Activated CD8-positive, alpha-beta T cell treated with anti-CD3 and anti-CD28 coated beads, Interleukin-2, amount 10 ng/mL, durations not matched to agents 7 days and 5 days (primary cell): ENCODE measurements around the gene C3AR1. TPM values are rescaled to one million over a fixed set of nuclear protein-coding genes. Genes with fewer than 3 reads are reported as not detected.

Source experiments
- ATAC-seq: fragments of 150-1000 bp; cut with Tn5 transposase; one replicate; pipeline ENCODE4 v1.10.0; 2021; ENCODE audit warnings: moderate library complexity
- CTCF ChIA-PET: fragments of 350-600 bp; sonication (Branson Sonifier 250); formaldehyde crosslinking; loops from one replicate; lab custom pipeline; 2021; ENCODE audit warnings: antibody characterized with exemption; lab: Charles Lee
- POLR2A ChIA-PET: fragments of 350-600 bp; sonication (Branson Sonifier 250); formaldehyde crosslinking; loops from one replicate; lab custom pipeline; 2021; ENCODE audit warnings: antibody characterized with exemption; lab: Charles Lee
- DNase-seq: peaks from one replicate; pipeline ENCODE4 v3.0.0-alpha.2; 2020
- H3K27ac Mint-ChIP-seq: one replicate; pipeline ENCODE4 v1.8.0; 2021; ENCODE audit warnings: mild to moderate bottlenecking, mixed read lengths
- H3K27me3 Mint-ChIP-seq: one replicate; pipeline ENCODE4 v1.8.0; 2021; ENCODE audit warnings: low read depth, mixed read lengths
- H3K36me3 Mint-ChIP-seq: one replicate; pipeline ENCODE4 v1.8.0; 2021; ENCODE audit warnings: low read depth, mixed read lengths
- H3K4me1 Mint-ChIP-seq: one replicate; pipeline ENCODE4 v1.8.0; 2021; ENCODE audit warnings: low read depth, mixed read lengths
- H3K4me3 Mint-ChIP-seq: one replicate; pipeline ENCODE4 v1.8.0; 2021; ENCODE audit warnings: mild to moderate bottlenecking, mixed read lengths
- H3K9me3 Mint-ChIP-seq: one replicate; pipeline ENCODE4 v1.8.0; 2022; ENCODE audit warnings: mixed read lengths; ENCODE audit not compliant: insufficient read depth
- total RNA-seq, 2 experiments: library from RNA; stranded (reverse); gene quantifications; one replicate each; pipeline ENCODE4 v1.2.3, GENCODE V29; 2021

The C3AR1 gene
- total RNA-seq, 2 experiments from 2014 or later = 8.8 to 9.1 TPM

DNA sequence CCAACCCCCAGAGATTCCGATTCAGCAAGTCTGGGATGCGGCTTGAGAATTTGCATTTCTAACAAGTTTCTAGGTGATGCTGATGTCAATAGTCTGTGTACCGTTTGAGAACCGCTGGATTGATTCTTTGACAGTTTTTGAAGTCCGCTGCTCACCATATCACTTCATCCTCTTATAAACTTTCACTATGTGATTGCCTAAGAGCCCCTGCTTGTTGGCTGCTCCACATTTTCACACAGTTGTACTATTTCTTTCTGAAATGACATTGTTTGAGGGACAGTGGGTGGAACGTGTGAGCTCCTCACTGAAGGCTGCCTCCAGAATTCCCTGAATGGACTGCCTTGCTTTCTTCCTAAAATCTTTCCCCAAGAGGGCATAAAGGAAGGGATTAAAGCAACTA, 7.7 kb downstream of the C3AR1 start:
- CTCF ChIA-PET = interaction anchor here (1.0 to 1.9 kb wide), 3 partner anchors 12 to 51 kb away, joined by 4 to 7 read pairs (median 6); no protein-coding TSS in a partner anchor
- POLR2A ChIA-PET = no interaction called here
- Mint-ChIP-seq H3K36me3 (peaks cover 31% of the 10 kb centered on the region), H3K4me1 (no peaks in the 10 kb centered on the region), H3K9me3 (no peaks in the 10 kb centered on the region), H3K27ac (no peak overlapping the region), H3K27me3 (no peaks in the 10 kb centered on the region), H3K4me3 (no peak overlapping the region)
- ATAC-seq (no peak), DNase-seq (no peak)

DNA sequence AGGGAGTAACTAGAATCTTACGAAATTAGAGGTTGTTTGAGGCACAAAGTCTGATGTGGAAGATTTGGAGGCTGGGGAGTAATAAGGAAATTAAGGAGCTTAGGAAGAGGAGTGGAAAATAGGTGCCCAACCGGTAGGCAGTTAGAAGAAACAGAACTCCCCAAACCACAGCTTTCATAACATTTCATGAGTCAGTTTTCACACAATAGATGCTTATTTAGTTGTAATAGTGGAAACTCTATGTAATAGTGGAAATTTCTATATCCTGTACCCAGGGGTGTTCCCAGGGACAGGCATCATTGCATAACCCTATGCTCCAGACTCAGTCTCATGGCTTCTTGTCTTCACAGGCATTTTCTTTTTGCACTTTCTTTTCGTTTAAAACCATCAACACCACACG, 8.3 kb downstream of the C3AR1 start:
- Mint-ChIP-seq H3K9me3 (no peaks in the 10 kb centered on the region), H3K27ac (no peak overlapping the region), H3K27me3 (no peaks in the 10 kb centered on the region), H3K4me3 (no peak overlapping the region), H3K36me3 (peaks cover 28% of the 10 kb centered on the region), H3K4me1 (no peaks in the 10 kb centered on the region)
- ATAC-seq = no peak
- POLR2A ChIA-PET = no interaction called here
- CTCF ChIA-PET = interaction anchor here (0.9 to 1.9 kb wide), 4 partner anchors 12 to 51 kb away, joined by 3 to 7 read pairs (median 5); no protein-coding TSS in a partner anchor
- DNase-seq = no peak

DNA sequence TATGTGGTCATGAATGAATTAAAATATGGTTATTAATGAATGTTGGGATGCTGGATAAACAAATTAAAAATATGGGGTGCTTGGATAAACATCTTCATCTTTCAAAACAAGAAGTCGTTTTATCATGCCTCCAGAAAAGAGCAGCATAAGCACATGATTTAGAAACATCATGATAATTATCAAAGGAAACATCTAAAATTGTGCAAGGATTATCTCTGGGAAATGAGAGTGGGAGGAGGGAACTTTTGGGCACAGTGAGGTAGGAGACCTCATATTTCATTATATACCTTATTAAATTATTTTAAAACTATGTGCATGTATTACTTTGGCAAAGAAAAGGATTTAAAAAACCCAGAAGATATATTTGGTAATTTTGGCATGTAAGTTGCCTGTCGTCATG, 8.9 kb downstream of the C3AR1 start:
- ChIA-PET POLR2A (no interaction called here), CTCF (interaction anchor here (0.9 to 2.3 kb wide), 2 partner anchors 16 to 21 kb away, joined by 3 to 7 read pairs; no protein-coding TSS in a partner anchor)
- H3K4me3 Mint-ChIP-seq = no peak overlapping the region
- no peaks in the 10 kb centered on the region for H3K9me3 Mint-ChIP-seq
- H3K27ac Mint-ChIP-seq = no peak overlapping the region
- peaks cover 33% of the 10 kb centered on the region for H3K36me3 Mint-ChIP-seq
- H3K27me3 Mint-ChIP-seq = no peaks in the 10 kb centered on the region
- DNase-seq = no peak
- ATAC-seq = no peak
- H3K4me1 Mint-ChIP-seq = no peaks in the 10 kb centered on the region

- Mint-ChIP-seq H3K4me1 (no peaks in the 10 kb centered on the region), H3K27me3 (no peaks in the 10 kb centered on the region), H3K4me3 (no peak overlapping the region), H3K9me3 (no peaks in the 10 kb centered on the region), H3K36me3 (peaks cover 39% of the 10 kb centered on the region), H3K27ac (no peak overlapping the region)
- ChIA-PET POLR2A (no interaction called here), CTCF (interaction anchor here (1.4 to 2.0 kb wide), 2 partner anchors 10 to 23 kb away, joined by 3 to 8 read pairs; no protein-coding TSS in a partner anchor)
- DNase-seq (no peak), ATAC-seq (no peak)
Measured at GRCh38 chr12:8054816-8055215, 11.3 kb downstream of the C3AR1 start.

- ATAC-seq (no peak), DNase-seq (no peak)
- no peaks in the 10 kb centered on the region for H3K4me1 Mint-ChIP-seq
- H3K27ac Mint-ChIP-seq = no peak overlapping the region
- no peaks in the 10 kb centered on the region for H3K27me3 Mint-ChIP-seq
- ChIA-PET POLR2A (no interaction called here), CTCF (no interaction called here)
- H3K36me3 Mint-ChIP-seq = peaks cover 49% of the 10 kb centered on the region
- H3K4me3 Mint-ChIP-seq = no peak overlapping the region
- no peaks in the 10 kb centered on the region for H3K9me3 Mint-ChIP-seq
Measured at GRCh38 chr12:8052679-8053078, 13.5 kb downstream of the C3AR1 start.

DNA sequence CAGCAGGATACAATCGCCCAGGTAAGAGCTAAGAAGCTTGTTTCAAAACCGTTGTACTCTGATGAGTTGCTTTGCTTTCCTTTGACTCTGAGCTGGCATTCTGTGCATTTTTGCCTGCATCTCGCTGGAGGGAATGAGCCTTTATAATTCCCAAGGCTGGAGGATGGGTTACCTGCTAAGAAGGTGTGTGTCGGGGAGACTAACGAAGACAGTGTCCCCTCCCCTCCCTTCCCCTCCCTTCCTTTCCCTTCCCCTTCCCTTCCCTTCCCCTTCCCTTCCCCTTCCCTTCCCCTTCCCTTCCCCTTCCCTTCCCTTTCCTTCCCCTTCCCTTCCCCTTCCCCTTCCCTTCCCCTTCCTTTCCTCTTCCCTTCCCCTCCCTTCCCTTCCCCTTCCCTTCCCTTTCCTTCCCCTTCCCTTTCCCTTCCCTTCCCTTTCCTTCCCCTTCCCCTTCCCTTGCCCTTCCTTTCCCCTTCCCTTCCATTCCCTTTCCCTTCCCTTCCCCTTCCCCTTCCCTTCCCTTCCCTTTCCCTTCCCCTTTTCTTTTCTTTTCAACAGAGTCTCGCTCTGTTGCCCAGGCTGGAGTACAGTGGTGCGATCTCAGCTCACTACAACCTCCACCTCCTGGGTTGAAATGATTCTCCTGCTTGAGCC, 15.4 kb downstream of the C3AR1 start:
- peak overlapping the region; percentile 17 for H3K27ac Mint-ChIP-seq
- CTCF ChIA-PET = interaction anchor here (1.4 kb wide), 1 partner anchor 27 kb away, joined by 8 read pairs; no protein-coding TSS in a partner anchor

DNA sequence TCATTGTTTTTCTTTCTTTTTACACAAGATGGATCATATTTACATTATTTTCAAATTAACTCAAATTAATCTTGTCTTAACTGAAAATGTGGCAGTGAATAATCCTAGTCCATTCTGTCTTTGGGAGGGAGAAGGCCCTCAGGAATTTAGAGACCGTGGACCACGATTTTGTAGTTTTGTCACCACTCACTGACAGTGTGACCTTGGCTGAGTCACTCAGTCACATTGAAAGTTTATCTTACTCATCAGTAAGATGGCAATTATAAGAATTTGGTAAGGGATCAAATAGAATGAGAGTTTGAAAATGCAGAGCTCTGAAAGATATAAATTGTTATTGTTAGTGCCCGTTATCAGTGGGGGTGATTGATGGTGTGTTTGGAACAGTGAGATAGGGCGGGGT, 17.3 kb downstream of the C3AR1 start:
- DNase-seq = no peak
- no peak for ATAC-seq
- H3K27ac Mint-ChIP-seq = no peak overlapping the region
- H3K4me1 Mint-ChIP-seq = peaks cover 9% of the 10 kb centered on the region
- POLR2A ChIA-PET = interaction anchor here (1.5 kb wide), 1 partner anchor 29 kb away, joined by 4 read pairs; no protein-coding TSS in a partner anchor
- CTCF ChIA-PET = interaction anchor here (0.9 to 1.6 kb wide), 7 partner anchors 8 to 39 kb away, joined by 3 to 8 read pairs (median 3); no protein-coding TSS in a partner anchor
- H3K36me3 Mint-ChIP-seq = peaks cover 63% of the 10 kb centered on the region
- H3K27me3 Mint-ChIP-seq = no peaks in the 10 kb centered on the region
- H3K4me3 Mint-ChIP-seq = no peak overlapping the region
- no peaks in the 10 kb centered on the region for H3K9me3 Mint-ChIP-seq

More for the DNA sequence above, 15.4 kb downstream of the C3AR1 start:
- H3K27me3 Mint-ChIP-seq = no peaks in the 10 kb centered on the region
- peaks cover 68% of the 10 kb centered on the region for H3K36me3 Mint-ChIP-seq
- no peak overlapping the region for H3K4me3 Mint-ChIP-seq
- no peak for ATAC-seq
- POLR2A ChIA-PET = interaction anchor here (1.5 kb wide), 1 partner anchor 28 kb away, joined by 4 read pairs; no protein-coding TSS in a partner anchor
- no peaks in the 10 kb centered on the region for H3K9me3 Mint-ChIP-seq
- DNase-seq = no peak
- H3K4me1 Mint-ChIP-seq = peaks cover 9% of the 10 kb centered on the region

- ChIA-PET POLR2A (no interaction called here), CTCF (interaction anchor here (0.5 to 1.6 kb wide), 6 partner anchors 10 to 40 kb away, joined by 3 to 8 read pairs (median 3); no protein-coding TSS in a partner anchor)
- no peak for DNase-seq
- H3K4me3 Mint-ChIP-seq = no peak overlapping the region
- no peak for ATAC-seq
- no peak overlapping the region for H3K27ac Mint-ChIP-seq
- peaks cover 69% of the 10 kb centered on the region for H3K36me3 Mint-ChIP-seq
- H3K9me3 Mint-ChIP-seq = no peaks in the 10 kb centered on the region
- no peaks in the 10 kb centered on the region for H3K27me3 Mint-ChIP-seq
- peaks cover 9% of the 10 kb centered on the region for H3K4me1 Mint-ChIP-seq
Measured at GRCh38 chr12:8047842-8048241, 18.3 kb downstream of the C3AR1 start.

DNA sequence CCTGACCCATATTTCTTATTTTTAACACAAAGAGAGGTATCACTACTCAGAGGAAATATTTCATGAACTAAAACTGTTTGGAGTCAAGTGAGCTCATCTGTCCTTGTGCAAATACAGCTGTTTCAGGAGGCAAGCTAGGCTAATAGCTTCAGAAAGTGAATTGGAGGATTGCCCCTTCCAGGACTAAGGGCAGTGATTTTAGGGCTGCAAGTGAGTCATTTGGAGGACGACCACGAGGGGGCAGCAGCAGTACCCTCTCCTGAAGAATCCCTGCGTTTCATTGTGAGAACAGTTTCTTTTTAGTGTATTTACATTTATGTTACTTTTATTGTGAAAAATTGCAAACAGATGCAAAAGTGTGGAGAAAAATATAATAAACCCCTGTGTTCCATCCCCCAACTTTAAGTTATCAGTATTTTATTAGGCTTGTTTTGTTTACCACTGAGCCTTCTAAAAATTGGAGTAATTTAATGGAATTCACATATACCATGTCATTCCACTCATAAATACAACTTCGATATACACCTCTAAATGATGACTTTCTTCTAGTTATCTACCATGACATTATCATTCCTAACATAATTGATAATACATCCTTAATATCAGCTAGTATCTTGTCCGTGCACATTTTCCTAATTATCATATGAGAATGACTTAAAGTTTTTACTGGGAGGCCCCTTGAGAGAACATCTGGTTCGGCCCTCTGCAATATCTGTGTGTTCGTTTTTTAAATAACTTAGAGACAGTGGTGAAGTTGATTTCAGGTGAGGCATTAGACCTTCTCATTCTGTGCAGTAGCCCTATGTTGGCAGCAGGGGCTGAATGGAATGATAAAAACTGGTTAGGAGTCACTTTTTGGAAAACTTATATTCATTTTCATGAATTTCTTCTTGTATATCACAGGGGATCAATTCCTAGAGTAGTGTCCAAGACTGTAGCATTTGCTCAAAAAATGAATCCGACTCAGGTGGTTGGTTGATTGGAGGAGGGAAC, 19.9 kb downstream of the C3AR1 start:
- no peaks in the 10 kb centered on the region for H3K9me3 Mint-ChIP-seq
- DNase-seq = peak; percentile 88
- ChIA-PET CTCF (interaction anchor here (0.6 to 12.0 kb wide), 21 partner anchors 8 to 191 kb away, joined by 3 to 235 read pairs (median 6); partner anchors contain the start of genes C3AR1 and FOXJ2), POLR2A (interaction anchor here (0.6 to 1.3 kb wide), 3 partner anchors 20 to 32 kb away, joined by 4 to 5 read pairs (median 4); partner anchors contain the start of gene C3AR1)
- peaks cover 72% of the 10 kb centered on the region for H3K36me3 Mint-ChIP-seq
- no peak overlapping the region for H3K4me3 Mint-ChIP-seq
- H3K27ac Mint-ChIP-seq = peak overlapping the region; percentile 18
- peak; percentile 82 for ATAC-seq
- no peaks in the 10 kb centered on the region for H3K27me3 Mint-ChIP-seq
- H3K4me1 Mint-ChIP-seq = peaks cover 9% of the 10 kb centered on the region

GRCh38 chr12:8040791-8041190, 25.4 kb downstream of the C3AR1 start:
- H3K36me3 Mint-ChIP-seq = peaks cover 46% of the 10 kb centered on the region
- no peaks in the 10 kb centered on the region for H3K27me3 Mint-ChIP-seq
- no peaks in the 10 kb centered on the region for H3K9me3 Mint-ChIP-seq
- CTCF ChIA-PET = interaction anchor here (0.9 to 12.0 kb wide), 6 partner anchors 8 to 190 kb away, joined by 3 to 235 read pairs (median 4); partner anchors contain the start of gene FOXJ2
- no peak overlapping the region for H3K27ac Mint-ChIP-seq
- no peak for DNase-seq
- peaks cover 38% of the 10 kb centered on the region for H3K4me1 Mint-ChIP-seq
- POLR2A ChIA-PET = interaction anchor here (0.6 to 1.7 kb wide), 2 partner anchors 70 to 1048 kb away, joined by 3 to 4 read pairs; no protein-coding TSS in a partner anchor
- no peak overlapping the region for H3K4me3 Mint-ChIP-seq
- no peak for ATAC-seq

GRCh38 chr12:8038659-8039114, 27.5 kb downstream of the C3AR1 start:
- no peaks in the 10 kb centered on the region for H3K27me3 Mint-ChIP-seq
- peaks cover 42% of the 10 kb centered on the region for H3K36me3 Mint-ChIP-seq
- H3K27ac Mint-ChIP-seq = peak overlapping the region; percentile 69
- CTCF ChIA-PET = interaction anchor here (1.2 to 12.0 kb wide), 6 partner anchors 10 to 199 kb away, joined by 3 to 235 read pairs (median 4); no protein-coding TSS in a partner anchor
- peaks cover 59% of the 10 kb centered on the region for H3K4me1 Mint-ChIP-seq
- peak; percentile 79 for ATAC-seq
- peak; percentile 57 for DNase-seq
- peak overlapping the region; percentile 53 for H3K4me3 Mint-ChIP-seq
- POLR2A ChIA-PET = interaction anchor here (0.6 to 2.2 kb wide), 6 partner anchors 11 to 106 kb away, joined by 3 to 12 read pairs (median 5); partner anchors contain the start of gene SLC2A3
- no peaks in the 10 kb centered on the region for H3K9me3 Mint-ChIP-seq
